ENCODE measurements around the gene ZC3H14.

ZC3H14 gene

GRCh38 chr14:88584451-88584850 lies 21.6 kb downstream of the ZC3H14 start:
- ChIA-PET POLR2A (ENCODE audit: low non-redundant PET) (no interaction called here), CTCF (no interaction called here)
- DNase-seq (ENCODE audit: low spot score), result no peak
- TF ChIP-seq, protein P1, sequence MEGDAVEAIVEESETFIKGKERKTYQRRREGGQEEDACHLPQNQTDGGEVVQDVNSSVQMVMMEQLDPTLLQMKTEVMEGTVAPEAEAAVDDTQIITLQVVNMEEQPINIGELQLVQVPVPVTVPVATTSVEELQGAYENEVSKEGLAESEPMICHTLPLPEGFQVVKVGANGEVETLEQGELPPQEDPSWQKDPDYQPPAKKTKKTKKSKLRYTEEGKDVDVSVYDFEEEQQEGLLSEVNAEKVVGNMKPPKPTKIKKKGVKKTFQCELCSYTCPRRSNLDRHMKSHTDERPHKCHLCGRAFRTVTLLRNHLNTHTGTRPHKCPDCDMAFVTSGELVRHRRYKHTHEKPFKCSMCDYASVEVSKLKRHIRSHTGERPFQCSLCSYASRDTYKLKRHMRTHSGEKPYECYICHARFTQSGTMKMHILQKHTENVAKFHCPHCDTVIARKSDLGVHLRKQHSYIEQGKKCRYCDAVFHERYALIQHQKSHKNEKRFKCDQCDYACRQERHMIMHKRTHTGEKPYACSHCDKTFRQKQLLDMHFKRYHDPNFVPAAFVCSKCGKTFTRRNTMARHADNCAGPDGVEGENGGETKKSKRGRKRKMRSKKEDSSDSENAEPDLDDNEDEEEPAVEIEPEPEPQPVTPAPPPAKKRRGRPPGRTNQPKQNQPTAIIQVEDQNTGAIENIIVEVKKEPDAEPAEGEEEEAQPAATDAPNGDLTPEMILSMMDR (conservative IDR thresholded peaks at IDR 0.05; ENCODE audit: low read depth), result no peak
- no peak overlapping the region for H3K27ac ChIP-seq

DNA sequence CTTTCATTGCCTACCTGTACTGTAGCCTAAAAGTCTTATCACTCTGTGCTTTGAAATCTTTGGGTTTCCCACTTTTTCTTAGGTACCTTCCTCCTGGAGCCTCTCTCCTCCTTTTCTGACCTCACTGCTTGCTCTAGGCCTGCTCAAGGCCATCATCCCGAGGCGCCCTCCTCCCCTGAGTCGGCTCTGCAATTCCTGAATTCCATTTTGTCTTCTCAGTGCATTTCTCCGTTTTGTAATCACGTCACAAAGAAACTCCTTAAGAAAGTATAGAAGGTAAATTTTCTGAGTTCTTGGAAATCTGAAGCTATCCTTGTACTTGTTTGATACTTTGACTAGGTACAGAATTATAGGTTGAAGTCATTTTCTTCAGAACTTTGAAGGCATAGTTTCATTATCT lies 25.2 kb downstream of the ZC3H14 start:
- CTCF ChIA-PET, result no interaction called here
- TF ChIP-seq, protein P1 (conservative IDR thresholded peaks at IDR 0.05; ENCODE audit: low read depth), result no peak

DNA sequence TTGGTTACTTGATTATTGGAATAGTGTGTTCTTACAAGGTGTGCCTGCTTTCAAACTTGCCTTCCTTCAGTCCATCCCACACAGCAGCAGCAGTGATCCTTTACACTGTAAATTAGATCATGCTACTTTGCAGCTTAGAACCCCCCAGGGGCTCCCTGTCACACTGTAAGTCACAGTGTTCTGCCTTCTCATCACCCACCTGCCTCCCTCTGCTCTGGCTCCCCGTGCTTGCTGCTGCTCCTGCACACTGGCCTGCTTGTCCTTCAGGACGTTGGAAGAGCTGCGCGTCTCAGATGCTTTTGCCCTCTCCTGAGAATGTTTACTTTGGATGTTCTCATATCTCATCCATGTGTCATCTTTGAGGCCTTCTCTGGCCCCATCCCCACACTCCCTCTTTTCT lies 27.3 kb downstream of the ZC3H14 start:
- POLR2A ChIA-PET (ENCODE audit: low non-redundant PET), result no interaction called here
- CTCF ChIA-PET, result interaction anchor here (0.6 kb wide), 2 partner anchors 33 to 147 kb away, joined by 4 read pairs; no protein-coding TSS in a partner anchor
- TF ChIP-seq, protein P1 (conservative IDR thresholded peaks at IDR 0.05; ENCODE audit: low read depth), result no peak
- no peak overlapping the region for H3K27ac ChIP-seq
- no peak for DNase-seq (ENCODE audit: low spot score)

More for the DNA sequence above, 25.2 kb downstream of the ZC3H14 start:
- H3K27ac ChIP-seq, result no peak overlapping the region
- no peak for DNase-seq (ENCODE audit: low spot score)
- POLR2A ChIA-PET (ENCODE audit: low non-redundant PET), result no interaction called here

DNA sequence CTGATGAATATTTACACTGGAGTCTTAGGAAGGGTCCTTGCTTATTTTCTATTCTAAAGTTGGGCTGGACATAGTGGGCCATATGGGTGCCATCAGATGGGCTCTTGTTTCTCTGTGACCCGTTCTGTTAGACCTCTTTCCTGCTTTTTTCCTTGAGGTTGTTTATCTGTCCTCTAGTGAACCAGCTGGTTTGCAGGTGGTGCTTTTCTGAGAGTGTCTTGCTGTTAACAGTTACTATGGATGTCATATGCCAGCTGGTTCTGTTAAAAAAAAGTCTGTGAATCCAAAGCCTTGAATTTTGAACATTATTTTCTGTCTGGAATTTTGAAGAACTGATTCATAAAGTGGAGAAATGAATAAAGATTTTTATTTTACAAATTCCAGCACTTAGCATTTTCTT lies 29.2 kb downstream of the ZC3H14 start:
- ChIA-PET POLR2A (ENCODE audit: low non-redundant PET) (no interaction called here), CTCF (no interaction called here)
- no peak for DNase-seq (ENCODE audit: low spot score)
- TF ChIP-seq, protein P1 (conservative IDR thresholded peaks at IDR 0.05; ENCODE audit: low read depth), result no peak
- H3K27ac ChIP-seq, result no peak overlapping the region

DNA sequence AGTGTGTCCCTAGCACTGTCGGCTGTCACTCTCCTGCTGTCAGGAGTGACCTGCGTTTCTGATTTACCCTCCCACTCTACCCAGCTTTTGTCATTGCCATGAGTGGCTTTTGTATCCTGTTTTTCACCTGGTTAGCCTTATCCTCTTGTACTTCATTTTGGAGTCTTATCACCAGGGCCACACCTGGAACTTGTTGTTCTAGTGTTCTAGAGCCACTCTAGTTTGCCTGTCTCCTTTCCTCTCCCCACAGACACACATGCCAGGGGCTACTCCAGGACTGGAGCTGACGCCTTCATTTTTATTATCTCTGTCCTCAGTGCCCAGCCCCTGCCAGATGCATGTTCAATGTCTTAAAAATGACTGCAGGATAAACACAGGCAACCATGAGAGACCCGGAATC lies 34.2 kb downstream of the ZC3H14 start:
- ChIA-PET POLR2A (ENCODE audit: low non-redundant PET) (no interaction called here), CTCF (no interaction called here)
- DNase-seq (ENCODE audit: low spot score), result no peak
- H3K27ac ChIP-seq, result no peak overlapping the region
- TF ChIP-seq, protein P1 (conservative IDR thresholded peaks at IDR 0.05; ENCODE audit: low read depth), result no peak

DNA sequence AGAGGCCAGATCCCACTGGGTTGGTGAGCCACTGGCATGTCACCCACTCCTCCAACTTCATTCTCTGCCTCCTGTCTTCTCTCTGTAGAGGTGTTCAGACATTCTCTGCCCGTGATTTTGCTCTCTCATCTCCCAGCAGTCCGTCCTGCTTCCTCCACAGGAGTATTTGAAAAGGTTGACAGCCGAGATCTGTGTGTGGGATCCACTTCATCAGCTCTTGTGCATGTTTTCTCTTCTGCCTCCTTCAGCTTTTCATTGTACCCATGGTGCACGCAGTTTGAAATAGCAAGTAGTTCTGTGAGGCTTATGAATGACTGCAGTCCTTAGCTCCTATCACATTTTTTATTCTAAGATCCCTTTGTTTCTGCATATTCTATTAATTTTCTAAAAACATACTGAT lies 34.8 kb downstream of the ZC3H14 start:
- ChIA-PET CTCF (no interaction called here), POLR2A (ENCODE audit: low non-redundant PET) (no interaction called here)
- TF ChIP-seq, protein P1 (conservative IDR thresholded peaks at IDR 0.05; ENCODE audit: low read depth), result no peak
- no peak for DNase-seq (ENCODE audit: low spot score)
- no peak overlapping the region for H3K27ac ChIP-seq
